Dendritic cell treated with granulocyte-macrophage colony-stimulating factor and Interleukin-4, amounts not matched to agents 40 ng/mL and 50 ng/mL, for 4 days (primary cell): ENCODE measurements around the gene NECAB2.

Source experiments
- H3K27ac Mint-ChIP-seq: one replicate; pipeline ENCODE4 v1.8.0; 2022; ENCODE audit warnings: mild to moderate bottlenecking, mixed read lengths
- H3K27me3 Mint-ChIP-seq: one replicate; pipeline ENCODE4 v1.8.0; 2022; ENCODE audit warnings: mild to moderate bottlenecking, mixed read lengths
- H3K36me3 Mint-ChIP-seq: one replicate; pipeline ENCODE4 v1.8.0; 2022; ENCODE audit warnings: low read depth, mixed read lengths
- H3K4me1 Mint-ChIP-seq: one replicate; pipeline ENCODE4 v1.8.0; 2022; ENCODE audit warnings: low read depth, mixed read lengths
- H3K4me3 Mint-ChIP-seq: one replicate; pipeline ENCODE4 v1.8.0; 2022; ENCODE audit warnings: mild to moderate bottlenecking, moderate library complexity, mixed read lengths
- H3K9me3 Mint-ChIP-seq: one replicate; pipeline ENCODE4 v1.8.0; 2022; ENCODE audit warnings: mixed read lengths
- intact Hi-C: fragments of 100-400 bp; cut with micrococcal nuclease; formaldehyde crosslinking; loops from one replicate; pipeline ENCODE4 v1.15.0; 2022

NECAB2 gene

DNA sequence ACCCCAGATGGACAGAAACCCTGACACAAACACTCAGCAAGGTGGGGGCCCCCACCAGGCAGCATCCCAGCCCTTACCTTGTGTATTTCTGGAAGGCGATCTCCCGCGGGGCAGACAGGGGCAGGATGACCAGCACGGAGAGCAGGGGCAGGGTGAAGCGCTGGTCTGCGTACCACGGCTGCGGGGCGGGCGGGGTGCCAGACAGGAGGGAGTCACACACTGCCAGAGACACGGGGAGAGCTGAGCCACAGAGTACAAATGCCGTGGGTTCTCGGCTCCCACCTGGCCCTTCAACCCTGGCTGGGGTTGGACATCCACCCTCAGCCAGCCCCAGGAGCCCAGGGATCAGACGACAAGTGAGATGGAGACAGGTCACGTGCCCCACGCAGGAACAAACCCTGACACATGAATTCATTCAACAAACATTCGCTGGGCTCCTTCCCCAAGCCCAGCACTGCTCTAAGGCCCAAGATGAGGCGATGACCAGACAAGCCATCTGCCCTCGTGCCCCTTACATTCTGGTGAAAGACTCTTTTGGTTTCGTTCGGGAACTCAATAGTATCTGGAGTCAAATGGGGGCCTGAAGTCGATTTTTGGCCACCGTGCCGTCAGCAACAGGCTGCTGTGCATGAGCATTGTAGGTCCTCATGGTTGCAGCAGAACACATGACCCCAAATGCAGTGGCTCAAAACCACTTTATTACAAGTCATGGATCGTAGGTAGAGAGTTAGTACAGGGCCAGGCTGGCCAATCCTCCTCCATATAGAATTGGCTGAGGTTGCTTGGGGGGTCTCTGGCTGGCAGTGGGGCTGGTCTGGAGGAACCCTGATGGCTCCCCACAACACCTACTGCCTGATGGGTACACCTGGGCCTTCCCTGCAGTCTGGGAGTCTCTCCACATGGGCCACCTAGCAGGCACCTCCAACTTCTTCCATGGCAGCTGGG, 65.5 kb downstream of the NECAB2 start:
- no peak overlapping the region for H3K27ac Mint-ChIP-seq
- H3K4me3 Mint-ChIP-seq: no peak overlapping the region
- H3K9me3 Mint-ChIP-seq: peaks cover 33% of the 10 kb centered on the region
- H3K27me3 Mint-ChIP-seq: peaks cover 82% of the 10 kb centered on the region
- intact Hi-C loops: no loop called here
- H3K36me3 Mint-ChIP-seq: peaks cover 18% of the 10 kb centered on the region
- H3K4me1 Mint-ChIP-seq: peaks cover 21% of the 10 kb centered on the region

GRCh38 chr16:84034516-84034915, 66.5 kb downstream of the NECAB2 start:
- Mint-ChIP-seq H3K9me3 (peaks cover 32% of the 10 kb centered on the region), H3K27me3 (peaks cover 86% of the 10 kb centered on the region), H3K36me3 (peaks cover 18% of the 10 kb centered on the region), H3K27ac (no peak overlapping the region), H3K4me1 (peaks cover 11% of the 10 kb centered on the region), H3K4me3 (no peak overlapping the region)
- intact Hi-C loops: no loop called here

GRCh38 chr16:84036131-84036530, 68.1 kb downstream of the NECAB2 start:
- Mint-ChIP-seq H3K27ac (no peak overlapping the region), H3K4me3 (no peak overlapping the region), H3K36me3 (peaks cover 5% of the 10 kb centered on the region), H3K27me3 (peaks cover 83% of the 10 kb centered on the region), H3K4me1 (no peaks in the 10 kb centered on the region), H3K9me3 (peaks cover 16% of the 10 kb centered on the region)
- intact Hi-C loops: no loop called here

DNA sequence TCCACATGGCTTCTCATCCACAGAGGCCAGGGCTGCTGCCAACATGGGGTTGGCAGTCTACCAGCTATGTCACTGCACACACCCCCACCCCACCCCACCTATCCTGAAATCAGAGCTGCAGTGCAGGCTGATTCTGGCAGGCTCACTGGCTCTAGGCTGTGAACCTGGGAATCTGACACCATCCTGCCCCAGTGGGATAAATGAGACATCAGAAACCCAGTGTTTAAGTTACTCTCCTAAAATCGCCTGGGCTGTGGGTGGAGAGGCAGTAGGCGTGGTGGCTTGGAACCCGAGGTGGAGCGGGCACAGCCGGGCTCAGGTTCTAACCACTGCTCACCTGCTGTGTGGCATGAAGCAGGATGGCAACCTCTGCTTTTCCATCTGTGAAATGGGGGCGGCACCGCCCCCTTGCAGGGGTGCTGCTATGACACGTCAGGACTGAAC, 69.0 kb downstream of the NECAB2 start:
- H3K4me1 Mint-ChIP-seq: no peaks in the 10 kb centered on the region
- no peak overlapping the region for H3K27ac Mint-ChIP-seq
- H3K4me3 Mint-ChIP-seq: no peak overlapping the region
- H3K27me3 Mint-ChIP-seq: peaks cover 83% of the 10 kb centered on the region
- H3K9me3 Mint-ChIP-seq: peaks cover 9% of the 10 kb centered on the region
- no peaks in the 10 kb centered on the region for H3K36me3 Mint-ChIP-seq
- intact Hi-C loops: no loop called here

GRCh38 chr16:84038469-84038868, 70.4 kb downstream of the NECAB2 start:
- no peak overlapping the region for H3K27ac Mint-ChIP-seq
- H3K4me3 Mint-ChIP-seq: no peak overlapping the region
- H3K36me3 Mint-ChIP-seq: no peaks in the 10 kb centered on the region
- peaks cover 9% of the 10 kb centered on the region for H3K9me3 Mint-ChIP-seq
- intact Hi-C loops: no loop called here
- no peaks in the 10 kb centered on the region for H3K4me1 Mint-ChIP-seq
- peaks cover 83% of the 10 kb centered on the region for H3K27me3 Mint-ChIP-seq

DNA sequence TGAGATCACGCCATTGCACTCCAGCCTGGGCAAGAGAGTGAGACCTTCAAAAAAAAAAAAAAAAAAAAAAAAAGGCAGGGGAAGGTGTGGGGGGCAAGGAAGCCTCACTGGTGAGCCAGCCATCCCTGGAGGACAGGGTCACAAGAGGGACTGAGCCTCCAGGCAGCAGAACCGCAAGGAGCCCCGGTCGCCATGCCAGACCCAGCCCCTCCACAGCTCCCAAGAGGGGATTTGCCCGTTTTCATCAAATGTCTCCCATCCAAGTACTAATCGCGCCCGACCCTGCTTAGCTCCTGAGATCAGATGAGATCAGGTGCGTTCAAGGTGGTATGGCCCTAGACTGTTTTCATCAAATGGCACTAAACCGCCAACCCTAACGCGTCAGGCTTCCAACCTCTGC, 71.7 kb downstream of the NECAB2 start:
- intact Hi-C loops: no loop called here
- Mint-ChIP-seq H3K4me1 (peaks cover 6% of the 10 kb centered on the region), H3K27ac (no peak overlapping the region), H3K36me3 (no peaks in the 10 kb centered on the region), H3K4me3 (no peak overlapping the region), H3K9me3 (peaks cover 9% of the 10 kb centered on the region), H3K27me3 (peaks cover 83% of the 10 kb centered on the region)

- H3K4me3 Mint-ChIP-seq: no peak overlapping the region
- intact Hi-C loops: no loop called here
- no peaks in the 10 kb centered on the region for H3K36me3 Mint-ChIP-seq
- peaks cover 6% of the 10 kb centered on the region for H3K4me1 Mint-ChIP-seq
- no peak overlapping the region for H3K27ac Mint-ChIP-seq
- H3K27me3 Mint-ChIP-seq: peaks cover 82% of the 10 kb centered on the region
- H3K9me3 Mint-ChIP-seq: peaks cover 9% of the 10 kb centered on the region
These were observed 72.3 kb downstream of the NECAB2 start for GRCh38 chr16:84040226-84040822.

- H3K4me3 Mint-ChIP-seq: no peak overlapping the region
- peaks cover 83% of the 10 kb centered on the region for H3K27me3 Mint-ChIP-seq
- H3K36me3 Mint-ChIP-seq: no peaks in the 10 kb centered on the region
- peaks cover 6% of the 10 kb centered on the region for H3K9me3 Mint-ChIP-seq
- intact Hi-C loops: no loop called here
- peaks cover 6% of the 10 kb centered on the region for H3K4me1 Mint-ChIP-seq
- H3K27ac Mint-ChIP-seq: no peak overlapping the region
These were observed 73.1 kb downstream of the NECAB2 start for GRCh38 chr16:84040823-84041820.

- intact Hi-C loops: no loop called here
These were observed 73.8 kb downstream of the NECAB2 start for GRCh38 chr16:84041881-84042280.

GRCh38 chr16:84042308-84042878, 74.3 kb downstream of the NECAB2 start, which contains the start of gene SLC38A8:
Gene SLC38A8, minus strand, starts transcription at chr16:84042795. Its CDS starts 638 bp downstream, at chr16:84042157.
- H3K27me3 Mint-ChIP-seq: peaks cover 79% of the 10 kb centered on the region
- H3K36me3 Mint-ChIP-seq: peaks cover 6% of the 10 kb centered on the region
- peaks cover 6% of the 10 kb centered on the region for H3K4me1 Mint-ChIP-seq
- H3K4me3 Mint-ChIP-seq: no peak within 1 kb of the TSS
- intact Hi-C loops: no loop called here
- no peaks in the 10 kb centered on the region for H3K9me3 Mint-ChIP-seq
- H3K27ac Mint-ChIP-seq: no peak within 1 kb of the TSS

More at GRCh38 chr16:84041881-84042280, 73.8 kb downstream of the NECAB2 start:
- no peaks in the 10 kb centered on the region for H3K9me3 Mint-ChIP-seq
- no peak overlapping the region for H3K27ac Mint-ChIP-seq
- H3K27me3 Mint-ChIP-seq: peaks cover 80% of the 10 kb centered on the region
- H3K36me3 Mint-ChIP-seq: peaks cover under 1% of the 10 kb centered on the region
- no peak overlapping the region for H3K4me3 Mint-ChIP-seq
- H3K4me1 Mint-ChIP-seq: peaks cover 6% of the 10 kb centered on the region

DNA sequence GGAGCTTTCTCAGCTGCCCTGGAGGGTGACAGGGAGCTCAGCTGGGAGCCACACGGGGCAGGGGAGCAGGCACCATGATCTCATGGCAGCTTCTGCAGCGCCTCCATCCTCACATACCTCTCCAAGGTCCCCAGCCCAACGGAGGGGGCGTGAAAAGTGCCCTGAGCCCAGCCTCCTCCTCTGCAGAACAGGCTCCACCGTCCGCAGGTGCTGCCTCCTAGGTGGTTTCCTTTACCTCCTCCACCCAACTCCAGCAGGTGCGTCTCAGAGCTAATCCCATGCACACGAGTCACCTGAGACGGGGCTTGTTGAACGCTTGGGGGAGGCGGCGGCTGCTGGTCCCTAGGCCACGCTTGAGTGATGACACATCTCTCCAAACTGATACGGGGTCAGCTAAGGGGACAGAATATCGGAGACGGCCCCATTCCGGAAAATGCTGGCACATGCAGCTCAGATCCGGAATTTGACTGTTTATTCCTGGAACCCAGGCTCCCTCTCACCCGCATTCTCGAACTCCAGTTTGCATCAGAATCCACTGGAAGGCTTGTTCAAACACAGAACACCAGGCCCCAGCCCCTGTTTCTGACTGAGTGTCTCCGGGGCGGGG, 74.9 kb downstream of the NECAB2 start:
- no peak overlapping the region for H3K4me3 Mint-ChIP-seq
- intact Hi-C loops: no loop called here
- H3K27ac Mint-ChIP-seq: no peak overlapping the region
- peaks cover 78% of the 10 kb centered on the region for H3K27me3 Mint-ChIP-seq
- H3K4me1 Mint-ChIP-seq: peaks cover 6% of the 10 kb centered on the region
- peaks cover 12% of the 10 kb centered on the region for H3K36me3 Mint-ChIP-seq
- H3K9me3 Mint-ChIP-seq: no peaks in the 10 kb centered on the region

DNA sequence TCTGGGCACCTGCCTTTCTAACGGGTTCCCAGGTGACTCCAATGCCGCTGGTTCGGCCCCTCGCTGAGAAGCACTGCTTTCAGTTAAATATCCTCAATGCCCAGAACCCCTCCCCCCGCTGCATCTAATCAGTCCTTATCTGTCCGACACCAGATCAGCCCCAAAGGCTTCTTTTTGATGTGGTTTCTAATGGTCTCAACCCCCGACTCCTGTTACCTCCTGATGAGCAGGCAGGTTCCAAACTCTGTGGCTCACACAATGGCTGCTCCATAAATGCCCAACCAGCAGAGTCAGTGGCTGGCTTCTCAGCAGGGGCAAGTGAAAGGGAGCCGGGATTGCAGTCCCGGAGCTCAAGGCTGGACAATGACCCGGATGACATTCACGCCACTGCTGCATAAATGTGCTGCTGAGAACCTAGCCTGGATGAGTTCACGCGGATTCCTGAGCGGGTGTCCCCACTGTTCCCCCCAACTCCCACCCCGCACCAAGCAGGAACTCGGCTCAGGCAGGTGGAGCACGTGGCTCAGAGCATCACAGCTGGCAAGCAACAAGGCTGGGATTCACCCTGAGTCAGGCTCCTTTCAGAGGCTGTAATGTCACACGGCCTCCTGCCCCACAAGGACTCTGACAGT, 75.6 kb downstream of the NECAB2 start:
- no peak overlapping the region for H3K27ac Mint-ChIP-seq
- peaks cover 72% of the 10 kb centered on the region for H3K27me3 Mint-ChIP-seq
- no peak overlapping the region for H3K4me3 Mint-ChIP-seq
- no peaks in the 10 kb centered on the region for H3K9me3 Mint-ChIP-seq
- H3K4me1 Mint-ChIP-seq: peaks cover 6% of the 10 kb centered on the region
- peaks cover 16% of the 10 kb centered on the region for H3K36me3 Mint-ChIP-seq
- intact Hi-C loops: no loop called here
